Parathyroid adenoma (tissue), 2 donors: ENCODE results near the gene LIMCH1.

Experiments used
- H2AFZ ChIP-seq: fragments of 300-600 bp; sonication (generic); one replicate; pipeline ENCODE4 v1.7.0; 2017; ENCODE audit warnings: antibody characterized with exemption, mild to moderate bottlenecking
- H3K27ac ChIP-seq: fragments of 300-600 bp; sonication (generic); one replicate; pipeline ENCODE4 v1.7.0; 2017
- H3K27me3 ChIP-seq: fragments of 300-600 bp; sonication (generic); one replicate; pipeline ENCODE4 v1.7.0; 2017; ENCODE audit warnings: low read length; ENCODE audit not compliant: control insufficient read depth, insufficient read depth
- H3K36me3 ChIP-seq: fragments of 300-600 bp; sonication (generic); one replicate; pipeline ENCODE4 v1.7.0; 2017; ENCODE audit warnings: low read length; ENCODE audit not compliant: control insufficient read depth, insufficient read depth
- H3K4me1 ChIP-seq: fragments of 300-600 bp; sonication (generic); one replicate; pipeline ENCODE4 v1.7.0; 2017; ENCODE audit warnings: control low read depth
- H3K4me2 ChIP-seq: fragments of 300-600 bp; sonication (generic); one replicate; pipeline ENCODE4 v1.7.0; 2017; ENCODE audit warnings: low read length
- H3K4me3 ChIP-seq: fragments of 300-600 bp; sonication (generic); one replicate; pipeline ENCODE4 v1.7.0; 2017; ENCODE audit warnings: low read depth, low read length
- H3K79me2 ChIP-seq: fragments of 300-600 bp; sonication (generic); one replicate; pipeline ENCODE4 v1.7.0; 2017; ENCODE audit warnings: control low read depth
- H3K9ac ChIP-seq: fragments of 300-600 bp; sonication (generic); one replicate; pipeline ENCODE4 v1.7.0; 2017; ENCODE audit warnings: mild to moderate bottlenecking
- H3K9me3 ChIP-seq: fragments of 300-600 bp; sonication (generic); one replicate; pipeline ENCODE4 v1.7.0; 2017; ENCODE audit warnings: low read length; ENCODE audit not compliant: control insufficient read depth
- TF ChIP-seq, protein P1 (sequence below): fragments of 300-600 bp; sonication (generic); IDR thresholded peaks from one replicate; pipeline ENCODE4 v1.7.0; 2017; ENCODE audit warnings: antibody characterized with exemption, mild to moderate bottlenecking
- donor health status: primary hyperparathyroidism.

Gene LIMCH1

GRCh38 chr4:41643331-41643730 is 105.4 kb downstream of the LIMCH1 start:
- no peaks in the 10 kb centered on the region for H3K4me1 ChIP-seq
- H3K9me3 ChIP-seq = no peaks in the 10 kb centered on the region
- H2AFZ ChIP-seq = no peak overlapping the region
- no peak overlapping the region for H3K27ac ChIP-seq
- H3K9ac ChIP-seq = no peak overlapping the region
- TF ChIP-seq, protein P1, sequence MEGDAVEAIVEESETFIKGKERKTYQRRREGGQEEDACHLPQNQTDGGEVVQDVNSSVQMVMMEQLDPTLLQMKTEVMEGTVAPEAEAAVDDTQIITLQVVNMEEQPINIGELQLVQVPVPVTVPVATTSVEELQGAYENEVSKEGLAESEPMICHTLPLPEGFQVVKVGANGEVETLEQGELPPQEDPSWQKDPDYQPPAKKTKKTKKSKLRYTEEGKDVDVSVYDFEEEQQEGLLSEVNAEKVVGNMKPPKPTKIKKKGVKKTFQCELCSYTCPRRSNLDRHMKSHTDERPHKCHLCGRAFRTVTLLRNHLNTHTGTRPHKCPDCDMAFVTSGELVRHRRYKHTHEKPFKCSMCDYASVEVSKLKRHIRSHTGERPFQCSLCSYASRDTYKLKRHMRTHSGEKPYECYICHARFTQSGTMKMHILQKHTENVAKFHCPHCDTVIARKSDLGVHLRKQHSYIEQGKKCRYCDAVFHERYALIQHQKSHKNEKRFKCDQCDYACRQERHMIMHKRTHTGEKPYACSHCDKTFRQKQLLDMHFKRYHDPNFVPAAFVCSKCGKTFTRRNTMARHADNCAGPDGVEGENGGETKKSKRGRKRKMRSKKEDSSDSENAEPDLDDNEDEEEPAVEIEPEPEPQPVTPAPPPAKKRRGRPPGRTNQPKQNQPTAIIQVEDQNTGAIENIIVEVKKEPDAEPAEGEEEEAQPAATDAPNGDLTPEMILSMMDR = no peak
- H3K36me3 ChIP-seq = no peaks in the 10 kb centered on the region
- no peak overlapping the region for H3K4me2 ChIP-seq
- H3K79me2 ChIP-seq = no peaks in the 10 kb centered on the region
- H3K4me3 ChIP-seq = no peak overlapping the region
- no peaks in the 10 kb centered on the region for H3K27me3 ChIP-seq

DNA sequence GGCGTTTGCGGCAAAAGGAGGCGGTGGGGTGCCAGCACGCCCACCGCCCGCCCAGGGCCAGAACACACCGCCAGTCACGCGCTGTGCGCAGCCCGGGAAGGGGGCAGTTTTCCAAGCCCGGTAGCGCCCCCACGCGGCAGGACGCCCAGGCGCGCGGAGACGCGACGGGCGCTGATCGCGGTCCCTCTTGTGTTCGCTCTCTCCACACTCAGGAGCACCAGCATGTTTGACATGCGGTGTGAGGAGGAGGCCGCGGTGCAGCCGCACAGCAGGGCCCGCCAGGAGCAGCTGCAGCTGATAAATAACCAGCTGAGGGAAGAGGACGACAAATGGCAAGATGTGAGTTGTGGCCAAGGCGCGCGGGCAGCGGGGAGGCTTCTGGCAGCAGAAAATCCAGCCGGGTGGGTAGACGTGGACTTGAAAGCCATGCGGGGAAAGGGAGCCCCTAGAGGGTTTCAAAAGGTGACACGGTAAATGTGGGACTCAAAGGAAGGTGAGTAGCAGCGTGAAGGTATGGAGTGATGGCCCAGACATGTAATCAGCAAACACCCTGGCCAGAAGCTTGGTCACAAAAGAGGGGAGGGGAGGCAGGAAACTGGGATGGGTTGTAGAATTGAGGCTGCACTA is 106.4 kb downstream of the LIMCH1 start:
- Histone ChIP-seq H3K9ac (no peak overlapping the region), H3K36me3 (no peaks in the 10 kb centered on the region), H3K4me1 (no peaks in the 10 kb centered on the region), H3K9me3 (no peaks in the 10 kb centered on the region), H3K79me2 (no peaks in the 10 kb centered on the region), H3K4me3 (no peak overlapping the region), H3K27ac (no peak overlapping the region), H3K4me2 (no peak overlapping the region), H3K27me3 (no peaks in the 10 kb centered on the region), H2AFZ (no peak overlapping the region)
- TF ChIP-seq, protein P1 = peak; percentile 69

DNA sequence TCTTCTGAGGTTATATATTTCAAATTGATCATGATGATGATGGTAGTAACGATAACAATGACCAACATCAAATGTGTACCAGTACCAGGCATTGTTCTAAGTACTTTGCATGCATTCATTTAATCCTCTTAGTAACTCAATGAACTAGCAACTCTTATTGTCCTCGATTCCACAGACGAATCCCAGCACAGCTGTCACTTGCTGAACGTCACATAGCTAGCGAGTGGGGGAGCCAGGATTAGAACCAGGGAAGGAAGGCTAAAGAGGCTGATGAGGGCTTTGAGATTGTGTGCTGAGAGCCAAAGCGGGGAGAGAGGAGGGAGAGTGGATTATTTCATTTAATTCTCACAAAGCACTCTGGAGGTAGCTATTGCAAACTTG is 106.9 kb downstream of the LIMCH1 start:
- Histone ChIP-seq H3K4me1 (no peaks in the 10 kb centered on the region), H3K4me2 (no peak overlapping the region), H3K9me3 (no peaks in the 10 kb centered on the region), H3K36me3 (no peaks in the 10 kb centered on the region), H3K27ac (no peak overlapping the region), H2AFZ (no peak overlapping the region), H3K4me3 (no peak overlapping the region), H3K79me2 (no peaks in the 10 kb centered on the region), H3K9ac (no peak overlapping the region), H3K27me3 (no peaks in the 10 kb centered on the region)
- TF ChIP-seq, protein P1 = no peak

GRCh38 chr4:41645728-41646390 is 107.9 kb downstream of the LIMCH1 start:
- no peaks in the 10 kb centered on the region for H3K36me3 ChIP-seq
- H3K27ac ChIP-seq = no peak overlapping the region
- H3K27me3 ChIP-seq = no peaks in the 10 kb centered on the region
- TF ChIP-seq, protein P1 = no peak
- H3K9me3 ChIP-seq = no peaks in the 10 kb centered on the region
- H3K9ac ChIP-seq = no peak overlapping the region
- H3K79me2 ChIP-seq = no peaks in the 10 kb centered on the region
- H3K4me2 ChIP-seq = no peak overlapping the region
- H2AFZ ChIP-seq = no peak overlapping the region
- H3K4me1 ChIP-seq = no peaks in the 10 kb centered on the region
- no peak overlapping the region for H3K4me3 ChIP-seq

GRCh38 chr4:41646862-41647261 is 108.9 kb downstream of the LIMCH1 start:
- Histone ChIP-seq H3K36me3 (no peaks in the 10 kb centered on the region), H3K9me3 (no peaks in the 10 kb centered on the region), H3K27me3 (no peaks in the 10 kb centered on the region), H3K9ac (no peak overlapping the region), H3K4me2 (no peak overlapping the region), H3K27ac (no peak overlapping the region), H3K4me1 (no peaks in the 10 kb centered on the region), H3K4me3 (no peak overlapping the region), H3K79me2 (no peaks in the 10 kb centered on the region), H2AFZ (no peak overlapping the region)
- TF ChIP-seq, protein P1 = no peak
